Transverse colon (tissue), 4 donors: ENCODE measurements around the gene KCNQ4.

Experiments used
- EP300 ChIP-seq: sonication (generic); formaldehyde crosslinking; IDR thresholded peaks from one replicate; pipeline ENCODE4 v1.6.1; 2017; ENCODE audit warnings: antibody characterized with exemption, low read depth
- POLR2A ChIP-seq: fragments of 450-650 bp; IDR thresholded peaks from one replicate; pipeline ENCODE4 v1.6.1; 2016; ENCODE audit warnings: antibody characterized with exemption, mild to moderate bottlenecking, moderate library complexity
- POLR2AphosphoS5 ChIP-seq, 3 donors: sonication (generic); formaldehyde crosslinking; IDR thresholded peaks; one replicate each; pipeline ENCODE4 v1.6.1; 2016; ENCODE audit warnings: antibody characterized with exemption in 3 of 3
- TF ChIP-seq, protein P1 (sequence below), 5 experiments: fragments of 200-600 bp in 3 of 5; fragments of 450-650 bp in 2 of 5; sonication (generic) in 3 of 5; IDR thresholded peaks; 1 replicate in 2 of 5; 2 replicates in 3 of 5; pipeline ENCODE4 v1.5.1; 2016 to 2017; ENCODE audit warnings: antibody characterized with exemption in 5 of 5, inconsistent platforms in 3 of 5, mild to moderate bottlenecking in 2 of 5, moderate library complexity in 1 of 5

DNA sequence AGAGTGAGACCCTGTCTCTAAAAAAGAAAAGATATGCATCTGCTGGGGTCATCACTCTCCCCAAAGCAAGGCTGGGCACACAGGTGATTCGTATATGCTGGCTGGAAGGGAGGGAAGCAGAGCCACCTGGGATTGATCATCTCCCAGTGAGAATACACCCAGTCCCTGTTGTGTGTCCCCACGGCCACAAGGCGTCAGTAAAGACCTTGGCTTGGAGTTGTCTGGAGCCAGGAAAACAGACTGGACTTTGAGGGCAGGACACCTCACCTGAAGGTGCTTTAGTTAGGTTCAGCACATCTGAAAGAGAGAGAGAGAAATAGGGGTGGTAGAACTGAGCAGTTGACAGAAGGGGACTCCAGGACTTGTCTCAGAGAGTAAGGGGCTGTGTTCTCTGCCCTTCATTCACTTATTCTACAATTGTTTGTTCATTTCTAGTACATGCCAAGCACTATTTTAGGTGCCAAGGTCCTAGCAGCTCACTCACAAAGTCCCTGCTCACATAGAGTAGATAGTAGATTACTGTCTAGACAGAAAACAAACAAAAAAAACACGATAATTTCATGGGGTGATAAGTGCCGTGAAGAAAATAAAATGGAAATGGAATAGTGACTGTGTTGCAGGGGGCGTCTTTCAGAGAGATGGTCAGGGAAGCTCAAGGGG, 65.1 kb downstream of the KCNQ4 start:
- TF ChIP-seq POLR2A (no peak), EP300 (no peak), POLR2AphosphoS5 (IDR thresholded peaks at IDR 0.05) (no peak)
- TF ChIP-seq, protein P1, sequence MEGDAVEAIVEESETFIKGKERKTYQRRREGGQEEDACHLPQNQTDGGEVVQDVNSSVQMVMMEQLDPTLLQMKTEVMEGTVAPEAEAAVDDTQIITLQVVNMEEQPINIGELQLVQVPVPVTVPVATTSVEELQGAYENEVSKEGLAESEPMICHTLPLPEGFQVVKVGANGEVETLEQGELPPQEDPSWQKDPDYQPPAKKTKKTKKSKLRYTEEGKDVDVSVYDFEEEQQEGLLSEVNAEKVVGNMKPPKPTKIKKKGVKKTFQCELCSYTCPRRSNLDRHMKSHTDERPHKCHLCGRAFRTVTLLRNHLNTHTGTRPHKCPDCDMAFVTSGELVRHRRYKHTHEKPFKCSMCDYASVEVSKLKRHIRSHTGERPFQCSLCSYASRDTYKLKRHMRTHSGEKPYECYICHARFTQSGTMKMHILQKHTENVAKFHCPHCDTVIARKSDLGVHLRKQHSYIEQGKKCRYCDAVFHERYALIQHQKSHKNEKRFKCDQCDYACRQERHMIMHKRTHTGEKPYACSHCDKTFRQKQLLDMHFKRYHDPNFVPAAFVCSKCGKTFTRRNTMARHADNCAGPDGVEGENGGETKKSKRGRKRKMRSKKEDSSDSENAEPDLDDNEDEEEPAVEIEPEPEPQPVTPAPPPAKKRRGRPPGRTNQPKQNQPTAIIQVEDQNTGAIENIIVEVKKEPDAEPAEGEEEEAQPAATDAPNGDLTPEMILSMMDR (IDR thresholded peaks at IDR 0.05) = peak; percentile 79 to 90 (median 82)
